ENCODE measurements around the gene SHMT1. TPM values are rescaled to one million over a fixed set of nuclear protein-coding genes. Genes with fewer than 3 reads are reported as not detected.
"Not testable (repeated sequence)": the region's sequence is repeated elsewhere in the genome, so short reads cannot be mapped to it uniquely, and the experiment has no call there.

SHMT1 gene
- polyA plus RNA-seq (2013, experiment 1 of 2): 5.4 TPM
- polyA plus RNA-seq (2013, experiment 2 of 2): 5.5 TPM

DNA sequence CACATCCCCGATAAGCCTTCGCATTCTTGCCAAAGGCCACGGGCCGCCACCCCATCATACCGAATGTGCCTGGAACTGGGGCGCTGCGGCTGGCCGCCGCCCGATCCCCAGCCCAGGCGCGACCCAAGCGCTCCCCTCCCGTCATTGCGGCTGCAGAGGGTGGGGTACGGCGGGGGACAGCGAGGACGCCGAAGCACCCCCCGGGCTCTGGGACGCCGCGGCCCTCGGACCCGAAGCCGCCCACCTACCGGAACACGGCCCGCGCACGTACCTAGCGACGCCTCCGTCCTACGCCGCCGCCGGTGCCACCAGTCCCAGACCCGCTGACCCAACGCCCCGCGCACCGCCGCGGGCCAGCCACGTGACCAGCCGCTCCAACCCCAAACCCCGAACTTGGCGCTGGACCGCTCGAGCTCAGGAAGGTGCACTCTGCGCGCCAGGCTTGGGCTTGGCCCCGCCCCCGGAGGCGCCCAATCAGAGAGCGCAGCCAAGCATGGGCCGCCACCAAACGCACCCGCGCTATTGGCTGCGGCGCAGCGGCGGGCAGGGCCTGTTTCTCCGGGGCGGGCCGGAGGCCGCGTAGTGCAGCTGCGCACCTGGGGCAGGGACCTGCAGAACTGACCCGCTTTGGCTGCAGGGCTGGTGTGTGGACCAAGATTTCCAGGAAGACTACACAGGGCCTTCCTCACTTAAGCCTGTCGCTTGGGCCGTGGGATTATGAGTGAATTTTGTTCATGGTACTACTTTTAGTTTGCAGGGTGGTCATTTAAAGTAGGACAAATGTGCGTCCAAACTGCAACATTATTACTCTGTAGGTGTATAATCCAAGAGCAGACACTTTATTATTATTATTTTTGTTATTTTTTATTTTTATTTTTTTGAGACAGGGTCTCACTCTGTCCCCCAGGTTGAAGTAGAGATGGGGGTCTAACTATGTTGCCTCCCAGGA lies at the start of gene SHMT1:
Gene SHMT1, minus strand, starts transcription at position 450 of the 949 bp plus-strand sequence. CDS start 7,569 bp downstream, outside the sequence.
- under 1% methylated on average over 70 of the region's 76 CpGs for WGBS

DNA sequence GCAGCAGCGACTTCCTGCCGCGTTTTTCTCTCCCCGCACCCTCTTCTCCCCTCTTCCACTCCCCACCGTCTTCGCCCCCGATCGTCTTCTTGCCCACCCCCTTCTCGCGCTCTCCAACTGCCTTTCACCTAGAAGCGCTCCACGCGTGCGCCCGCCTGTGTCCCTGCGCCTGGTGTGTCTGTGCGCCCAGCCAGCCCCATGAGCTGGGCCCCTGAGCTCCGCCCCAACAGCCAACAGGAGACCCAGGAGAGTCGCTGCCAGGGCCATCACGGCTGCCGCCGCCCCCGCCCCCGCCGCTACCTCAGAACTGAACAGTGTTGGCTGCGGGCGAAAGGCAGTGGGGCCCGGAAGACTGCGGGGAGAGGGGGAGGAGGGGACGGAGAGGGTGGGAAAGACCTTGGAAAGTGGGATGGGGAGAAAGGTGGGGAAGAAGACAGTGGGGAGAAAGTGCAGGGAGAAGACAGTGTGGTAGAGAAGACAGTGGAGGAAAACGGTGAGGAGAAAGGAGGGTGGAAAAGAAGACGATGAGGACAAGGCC lies 48.7 kb upstream of the SHMT1 start:
- not testable (repeated sequence) for H3K27ac ChIP-seq (ENCODE audit: low read length, poor library complexity, severe bottlenecking); H3K36me3 ChIP-seq (ENCODE audit: control insufficient read depth in 1 of 2, insufficient read depth in 2 of 2, low read depth in 1 of 2, low read length in 2 of 2); H2BK120ac ChIP-seq (ENCODE audit: low read depth, low read length); H3K9me3 ChIP-seq (ENCODE audit: control insufficient read depth, low read length); H3K4ac ChIP-seq (ENCODE audit: low read depth in 1 of 2, low read length in 2 of 2); H4K91ac ChIP-seq (ENCODE audit: low read length); H3K4me2 ChIP-seq (ENCODE audit: low read length, poor library complexity, severe bottlenecking); H4K8ac ChIP-seq (ENCODE audit: low read length); H3K4me1 ChIP-seq (ENCODE audit: control insufficient read depth, insufficient read depth, low read depth, low read length); H3K27me3 ChIP-seq (ENCODE audit: control insufficient read depth in 1 of 2, insufficient read depth in 1 of 2, low read length in 2 of 2); H2BK15ac ChIP-seq (ENCODE audit: low read depth, poor library complexity, severe bottlenecking); H3K9ac ChIP-seq (ENCODE audit: low read length); H2AFZ ChIP-seq (ENCODE audit: low read depth, low read length); DNase-seq; H2AK5ac ChIP-seq (ENCODE audit: low read length, severe bottlenecking); H3K23ac ChIP-seq (ENCODE audit: low read length in 2 of 2); H3K18ac ChIP-seq (ENCODE audit: low read depth in 1 of 2, low read length in 2 of 2); H2BK5ac ChIP-seq (ENCODE audit: low read depth, low read length, poor library complexity, severe bottlenecking); H2BK12ac ChIP-seq (ENCODE audit: low read length in 2 of 2); H3K79me1 ChIP-seq (replicated peaks; ENCODE audit: low read length, poor library complexity, severe bottlenecking); H3K14ac ChIP-seq (ENCODE audit: low read length in 2 of 2)
- WGBS: no CpG with 5 or more reads among the region's 32 CpGs
- H3K4me3 ChIP-seq (ENCODE audit: insufficient read depth in 1 of 2, low read depth in 1 of 2, low read length in 2 of 2): peak overlapping the region in 1 of 2 experiments; percentile 76

More for the DNA sequence above, at the start of gene SHMT1:
- Histone ChIP-seq H3K18ac (ENCODE audit: low read depth in 1 of 2, low read length in 2 of 2) (peak within 1 kb of the TSS; percentile 73 to 84), H3K27me3 (ENCODE audit: control insufficient read depth in 1 of 2, insufficient read depth in 1 of 2, low read length in 2 of 2) (no peaks in the 10 kb centered on the region), H3K23ac (ENCODE audit: low read length in 2 of 2) (peak within 1 kb of the TSS in 1 of 2 experiments; percentile 99), H3K9ac (ENCODE audit: low read length) (peak within 1 kb of the TSS; percentile 77), H3K4me2 (ENCODE audit: low read length, poor library complexity, severe bottlenecking) (peak within 1 kb of the TSS; percentile 100), H3K4me3 (ENCODE audit: insufficient read depth in 1 of 2, low read depth in 1 of 2, low read length in 2 of 2) (peak within 1 kb of the TSS; percentile 88 to 99), H3K79me1 (replicated peaks; ENCODE audit: low read length, poor library complexity, severe bottlenecking) (peaks cover 18% of the 10 kb centered on the region), H2BK5ac (ENCODE audit: low read depth, low read length, poor library complexity, severe bottlenecking) (peak within 1 kb of the TSS; percentile 86), H2AFZ (ENCODE audit: low read depth, low read length) (peak within 1 kb of the TSS; percentile 98), H2BK15ac (ENCODE audit: low read depth, poor library complexity, severe bottlenecking) (no peak within 1 kb of the TSS), H3K4ac (ENCODE audit: low read depth in 1 of 2, low read length in 2 of 2) (peak within 1 kb of the TSS in 1 of 2 experiments; percentile 58), H4K8ac (ENCODE audit: low read length) (peak within 1 kb of the TSS; percentile 64), H2BK120ac (ENCODE audit: low read depth, low read length) (no peak within 1 kb of the TSS), H2BK12ac (ENCODE audit: low read length in 2 of 2) (peak within 1 kb of the TSS in 1 of 2 experiments; percentile 63), H3K14ac (ENCODE audit: low read length in 2 of 2) (peak within 1 kb of the TSS in 1 of 2 experiments; percentile 93), H3K9me3 (ENCODE audit: control insufficient read depth, low read length) (no peaks in the 10 kb centered on the region), H3K36me3 (ENCODE audit: control insufficient read depth in 1 of 2, insufficient read depth in 2 of 2, low read depth in 1 of 2, low read length in 2 of 2) (peaks cover 0 to 5% of the 10 kb centered on the region in 2 experiments), H2AK5ac (ENCODE audit: low read length, severe bottlenecking) (peak within 1 kb of the TSS; percentile 59), H3K4me1 (ENCODE audit: control insufficient read depth, insufficient read depth, low read depth, low read length) (peaks cover 18% of the 10 kb centered on the region), H3K27ac (ENCODE audit: low read length, poor library complexity, severe bottlenecking) (peak within 1 kb of the TSS; percentile 80), H4K91ac (ENCODE audit: low read length) (peak within 1 kb of the TSS; percentile 50)
- DNase-seq: peak; percentile 87

DNA sequence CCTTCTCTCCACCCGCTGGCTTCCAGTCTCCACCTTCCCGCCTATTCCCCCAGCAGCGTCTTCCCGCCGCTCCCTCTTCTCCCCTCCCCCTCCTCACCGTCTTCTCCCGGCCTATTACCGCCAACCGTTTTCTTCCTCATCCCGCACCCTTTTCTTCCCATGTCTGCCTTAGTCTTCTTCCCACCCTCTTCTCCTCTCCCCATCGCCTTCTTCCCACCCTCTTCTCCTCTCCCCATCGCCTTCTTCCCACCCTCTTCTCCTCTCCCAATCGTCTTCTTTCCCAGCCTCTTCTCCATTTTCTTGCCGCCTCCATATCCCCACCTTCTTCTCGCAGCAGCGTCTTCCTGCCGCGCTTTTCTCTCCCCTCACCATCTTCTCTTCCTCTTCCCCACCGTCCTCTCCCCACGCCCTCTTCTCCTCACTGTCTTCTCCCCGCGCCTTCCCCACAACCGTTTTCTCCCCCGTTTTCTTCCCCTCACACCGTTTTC lies 48.1 kb upstream of the SHMT1 start:
- H3K4me2 ChIP-seq (ENCODE audit: low read length, poor library complexity, severe bottlenecking): peak overlapping the region; percentile 24

More for the DNA sequence above, 48.1 kb upstream of the SHMT1 start:
- H3K36me3 ChIP-seq (ENCODE audit: control insufficient read depth in 1 of 2, insufficient read depth in 2 of 2, low read depth in 1 of 2, low read length in 2 of 2); H2AFZ ChIP-seq (ENCODE audit: low read depth, low read length); H2BK15ac ChIP-seq (ENCODE audit: low read depth, poor library complexity, severe bottlenecking); H3K9me3 ChIP-seq (ENCODE audit: control insufficient read depth, low read length); H3K79me1 ChIP-seq (replicated peaks; ENCODE audit: low read length, poor library complexity, severe bottlenecking); H2AK5ac ChIP-seq (ENCODE audit: low read length, severe bottlenecking); H2BK12ac ChIP-seq (ENCODE audit: low read length in 2 of 2); H2BK5ac ChIP-seq (ENCODE audit: low read depth, low read length, poor library complexity, severe bottlenecking); H3K23ac ChIP-seq (ENCODE audit: low read length in 2 of 2); H3K27me3 ChIP-seq (ENCODE audit: control insufficient read depth in 1 of 2, insufficient read depth in 1 of 2, low read length in 2 of 2); H3K4me1 ChIP-seq (ENCODE audit: control insufficient read depth, insufficient read depth, low read depth, low read length): not testable (repeated sequence)
- peak overlapping the region; percentile 60 for H3K9ac ChIP-seq (ENCODE audit: low read length)
- H3K27ac ChIP-seq (ENCODE audit: low read length, poor library complexity, severe bottlenecking): peak overlapping the region; percentile 78
- DNase-seq: peak; percentile 74
- WGBS: under 1% methylated on average over 20 of the region's 25 CpGs
- H4K91ac ChIP-seq (ENCODE audit: low read length): peak overlapping the region; percentile 6
- peak overlapping the region in 1 of 2 experiments; percentile 75 for H3K14ac ChIP-seq (ENCODE audit: low read length in 2 of 2)
- H4K8ac ChIP-seq (ENCODE audit: low read length): peak overlapping the region; percentile 8
- peak overlapping the region; percentile 16 to 62 for H3K18ac ChIP-seq (ENCODE audit: low read depth in 1 of 2, low read length in 2 of 2)
- peak overlapping the region; percentile 43 to 76 for H3K4me3 ChIP-seq (ENCODE audit: insufficient read depth in 1 of 2, low read depth in 1 of 2, low read length in 2 of 2)
- peak overlapping the region; percentile 54 for H2BK120ac ChIP-seq (ENCODE audit: low read depth, low read length)
- H3K4ac ChIP-seq (ENCODE audit: low read depth in 1 of 2, low read length in 2 of 2): peak overlapping the region in 1 of 2 experiments; percentile 58

Measured in mesenchymal stem cell (in vitro differentiated cells and primary cell).